Ishikawa (cell line): ENCODE data around the gene ADAMTS7.

ENCODE experiments used
- CEBPB ChIP-seq: IDR thresholded peaks from 2 replicates; pipeline ENCODE4 v1.6.1; 2012
- CREB1 ChIP-seq: IDR thresholded peaks from 2 replicates; pipeline ENCODE4 v1.6.1; 2012; ENCODE audit warnings: low read depth
- EGR1 ChIP-seq: IDR thresholded peaks from 2 replicates; pipeline ENCODE4 v1.6.1; 2012
- EP300 ChIP-seq: IDR thresholded peaks from 2 replicates; pipeline ENCODE4 v1.6.1; 2012; ENCODE audit warnings: borderline replicate concordance
- FOXM1 ChIP-seq: IDR thresholded peaks from 2 replicates; pipeline ENCODE4 v1.6.1; 2012; ENCODE audit warnings: low read depth, borderline replicate concordance
- NFIC ChIP-seq: IDR thresholded peaks from 2 replicates; pipeline ENCODE4 v1.6.1; 2012
- RAD21 ChIP-seq: IDR thresholded peaks from 2 replicates; pipeline ENCODE4 v1.6.1; 2012; ENCODE audit warnings: low read depth
- TAF1 ChIP-seq: IDR thresholded peaks from 2 replicates; pipeline ENCODE4 v1.6.1; 2012; ENCODE audit warnings: low read depth, mild to moderate bottlenecking
- TCF12 ChIP-seq: IDR thresholded peaks from 2 replicates; pipeline ENCODE4 v1.6.1; 2012; ENCODE audit warnings: low read depth
- TEAD4 ChIP-seq: IDR thresholded peaks from 2 replicates; pipeline ENCODE4 v1.6.1; 2012
- YY1 ChIP-seq: IDR thresholded peaks from 2 replicates; pipeline ENCODE4 v1.6.1; 2012; ENCODE audit warnings: low read depth
- ZBTB7A ChIP-seq: IDR thresholded peaks from 2 replicates; pipeline ENCODE4 v1.6.1; 2012; ENCODE audit warnings: low read depth
- TF ChIP-seq, protein P1 (sequence below): IDR thresholded peaks from 2 replicates; pipeline ENCODE4 v1.6.1; 2012; ENCODE audit warnings: low read depth, mild to moderate bottlenecking
- TF ChIP-seq, protein P2 (sequence below): IDR thresholded peaks from 2 replicates; pipeline ENCODE4 v1.6.1; 2012
- TF ChIP-seq, protein P3 (sequence below): IDR thresholded peaks from 2 replicates; pipeline ENCODE4 v1.6.1; 2012

ADAMTS7 gene

DNA sequence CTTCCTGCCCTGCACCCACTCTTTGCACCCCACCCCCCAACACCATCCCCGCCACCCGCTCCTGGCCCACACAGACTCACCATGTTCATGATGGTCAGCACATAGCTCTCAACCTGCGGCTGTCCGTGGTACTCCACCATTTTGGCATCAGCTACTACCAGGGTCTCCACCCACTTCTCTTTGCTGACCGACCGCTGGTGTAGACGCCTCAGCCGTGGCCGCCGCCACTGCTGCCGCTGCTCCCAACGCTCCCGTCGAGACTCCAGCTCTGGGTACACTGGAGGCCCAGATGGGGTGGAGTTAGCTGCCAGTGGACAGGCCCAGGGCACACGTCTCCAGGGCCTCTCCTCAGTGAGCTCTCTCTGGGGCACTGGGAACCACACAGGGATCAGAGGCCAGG lies 14.8 kb downstream of the ADAMTS7 start:
- no peak for TF ChIP-seq TEAD4
- no peak for TF ChIP-seq TAF1
- TF ChIP-seq YY1 = no peak
- no peak for TF ChIP-seq EP300
- TF ChIP-seq CREB1 = no peak
- TF ChIP-seq, protein P1, sequence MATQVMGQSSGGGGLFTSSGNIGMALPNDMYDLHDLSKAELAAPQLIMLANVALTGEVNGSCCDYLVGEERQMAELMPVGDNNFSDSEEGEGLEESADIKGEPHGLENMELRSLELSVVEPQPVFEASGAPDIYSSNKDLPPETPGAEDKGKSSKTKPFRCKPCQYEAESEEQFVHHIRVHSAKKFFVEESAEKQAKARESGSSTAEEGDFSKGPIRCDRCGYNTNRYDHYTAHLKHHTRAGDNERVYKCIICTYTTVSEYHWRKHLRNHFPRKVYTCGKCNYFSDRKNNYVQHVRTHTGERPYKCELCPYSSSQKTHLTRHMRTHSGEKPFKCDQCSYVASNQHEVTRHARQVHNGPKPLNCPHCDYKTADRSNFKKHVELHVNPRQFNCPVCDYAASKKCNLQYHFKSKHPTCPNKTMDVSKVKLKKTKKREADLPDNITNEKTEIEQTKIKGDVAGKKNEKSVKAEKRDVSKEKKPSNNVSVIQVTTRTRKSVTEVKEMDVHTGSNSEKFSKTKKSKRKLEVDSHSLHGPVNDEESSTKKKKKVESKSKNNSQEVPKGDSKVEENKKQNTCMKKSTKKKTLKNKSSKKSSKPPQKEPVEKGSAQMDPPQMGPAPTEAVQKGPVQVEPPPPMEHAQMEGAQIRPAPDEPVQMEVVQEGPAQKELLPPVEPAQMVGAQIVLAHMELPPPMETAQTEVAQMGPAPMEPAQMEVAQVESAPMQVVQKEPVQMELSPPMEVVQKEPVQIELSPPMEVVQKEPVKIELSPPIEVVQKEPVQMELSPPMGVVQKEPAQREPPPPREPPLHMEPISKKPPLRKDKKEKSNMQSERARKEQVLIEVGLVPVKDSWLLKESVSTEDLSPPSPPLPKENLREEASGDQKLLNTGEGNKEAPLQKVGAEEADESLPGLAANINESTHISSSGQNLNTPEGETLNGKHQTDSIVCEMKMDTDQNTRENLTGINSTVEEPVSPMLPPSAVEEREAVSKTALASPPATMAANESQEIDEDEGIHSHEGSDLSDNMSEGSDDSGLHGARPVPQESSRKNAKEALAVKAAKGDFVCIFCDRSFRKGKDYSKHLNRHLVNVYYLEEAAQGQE = peak; percentile 62

DNA sequence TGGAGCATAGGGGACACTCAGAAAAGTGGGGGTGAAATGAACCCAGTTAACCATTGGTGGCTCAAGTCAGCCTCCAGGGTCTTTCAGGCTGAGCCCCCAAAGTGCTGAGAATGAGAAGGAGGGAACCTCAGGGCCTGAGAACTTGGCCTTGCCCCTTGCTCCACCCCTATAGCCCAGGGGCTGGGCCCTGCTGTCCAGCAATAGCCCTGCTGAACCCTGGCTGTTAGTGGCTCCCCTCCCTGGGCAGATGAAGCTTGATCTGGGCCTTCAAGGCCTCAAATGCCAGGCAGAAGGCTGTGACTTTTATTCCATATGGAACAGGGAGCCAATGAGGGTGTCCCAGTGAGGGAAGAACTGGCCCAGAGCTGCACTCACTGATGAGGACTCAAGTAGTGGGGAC lies 16.2 kb downstream of the ADAMTS7 start:
- no peak for TF ChIP-seq CREB1
- TF ChIP-seq, protein P1 = peak; percentile 84

DNA sequence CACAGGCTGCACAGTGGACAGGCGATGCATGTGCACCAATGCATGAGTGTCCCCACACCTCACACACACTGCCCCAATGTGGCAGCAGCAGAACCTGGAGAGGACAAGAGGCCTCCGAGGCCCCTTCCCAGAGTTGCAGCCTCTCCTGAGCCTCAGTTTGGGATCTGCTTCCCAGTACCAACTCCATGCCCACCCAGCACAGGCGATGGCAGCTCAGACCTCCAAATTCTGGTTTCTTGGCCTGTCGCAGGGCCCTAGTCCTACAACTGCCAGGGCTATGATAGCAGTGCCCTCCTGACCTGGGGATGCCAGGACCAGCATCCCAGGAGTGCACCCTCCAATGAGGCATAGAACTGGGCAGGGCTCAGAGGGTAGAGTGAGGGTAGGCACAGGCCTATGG lies 19.9 kb downstream of the ADAMTS7 start:
- TF ChIP-seq, protein P2, sequence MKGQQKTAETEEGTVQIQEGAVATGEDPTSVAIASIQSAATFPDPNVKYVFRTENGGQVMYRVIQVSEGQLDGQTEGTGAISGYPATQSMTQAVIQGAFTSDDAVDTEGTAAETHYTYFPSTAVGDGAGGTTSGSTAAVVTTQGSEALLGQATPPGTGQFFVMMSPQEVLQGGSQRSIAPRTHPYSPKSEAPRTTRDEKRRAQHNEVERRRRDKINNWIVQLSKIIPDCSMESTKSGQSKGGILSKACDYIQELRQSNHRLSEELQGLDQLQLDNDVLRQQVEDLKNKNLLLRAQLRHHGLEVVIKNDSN = no peak
- no peak for TF ChIP-seq CREB1
- TF ChIP-seq FOXM1 = no peak

DNA sequence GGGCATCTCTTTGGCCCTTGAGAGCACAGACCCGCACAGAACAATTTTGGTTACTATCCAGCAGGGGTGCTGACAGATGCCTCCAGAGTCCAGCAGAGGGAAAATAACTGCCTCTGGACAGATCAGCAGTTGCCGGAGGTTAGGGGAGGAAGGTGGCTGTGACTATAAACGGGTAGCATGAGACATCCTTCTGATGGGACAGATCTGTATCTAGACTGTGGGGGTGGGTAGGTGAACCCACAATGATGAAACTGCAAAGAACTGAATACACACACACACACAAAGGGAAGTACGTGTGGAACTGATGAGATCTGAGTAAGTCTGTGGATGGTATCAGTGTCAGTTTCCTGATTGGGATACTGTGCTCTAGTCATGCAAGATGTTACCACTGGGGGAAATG lies 21.2 kb downstream of the ADAMTS7 start:
- TF ChIP-seq TAF1 (no peak), RAD21 (no peak), NFIC (no peak), CREB1 (no peak), TCF12 (no peak), ZBTB7A (no peak), CEBPB (no peak)
- TF ChIP-seq, protein P3, sequence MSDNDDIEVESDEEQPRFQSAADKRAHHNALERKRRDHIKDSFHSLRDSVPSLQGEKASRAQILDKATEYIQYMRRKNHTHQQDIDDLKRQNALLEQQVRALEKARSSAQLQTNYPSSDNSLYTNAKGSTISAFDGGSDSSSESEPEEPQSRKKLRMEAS = no peak

DNA sequence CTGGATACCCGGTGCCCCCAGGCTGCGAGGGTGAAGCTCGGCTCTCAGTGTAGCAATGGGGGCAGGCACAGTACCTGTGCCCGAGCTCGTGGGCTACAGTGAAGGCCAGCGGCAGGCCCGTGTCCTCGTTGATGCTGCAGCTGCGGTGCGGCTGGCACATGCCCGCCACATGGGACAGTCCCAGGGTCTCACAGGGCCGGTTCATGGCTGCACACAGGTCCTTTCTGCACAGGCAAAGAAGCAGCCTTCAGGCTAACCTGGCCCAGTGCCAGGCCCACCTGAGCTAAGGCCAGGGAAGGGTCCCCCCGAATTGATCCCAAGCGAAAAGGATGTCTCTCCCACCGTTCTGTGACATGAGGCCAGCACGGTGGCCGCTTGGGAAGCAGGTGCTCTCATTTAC lies 21.6 kb downstream of the ADAMTS7 start:
- TF ChIP-seq TAF1 (no peak), TEAD4 (no peak)
- TF ChIP-seq, protein P2 = no peak
- TF ChIP-seq, protein P3 = no peak

DNA sequence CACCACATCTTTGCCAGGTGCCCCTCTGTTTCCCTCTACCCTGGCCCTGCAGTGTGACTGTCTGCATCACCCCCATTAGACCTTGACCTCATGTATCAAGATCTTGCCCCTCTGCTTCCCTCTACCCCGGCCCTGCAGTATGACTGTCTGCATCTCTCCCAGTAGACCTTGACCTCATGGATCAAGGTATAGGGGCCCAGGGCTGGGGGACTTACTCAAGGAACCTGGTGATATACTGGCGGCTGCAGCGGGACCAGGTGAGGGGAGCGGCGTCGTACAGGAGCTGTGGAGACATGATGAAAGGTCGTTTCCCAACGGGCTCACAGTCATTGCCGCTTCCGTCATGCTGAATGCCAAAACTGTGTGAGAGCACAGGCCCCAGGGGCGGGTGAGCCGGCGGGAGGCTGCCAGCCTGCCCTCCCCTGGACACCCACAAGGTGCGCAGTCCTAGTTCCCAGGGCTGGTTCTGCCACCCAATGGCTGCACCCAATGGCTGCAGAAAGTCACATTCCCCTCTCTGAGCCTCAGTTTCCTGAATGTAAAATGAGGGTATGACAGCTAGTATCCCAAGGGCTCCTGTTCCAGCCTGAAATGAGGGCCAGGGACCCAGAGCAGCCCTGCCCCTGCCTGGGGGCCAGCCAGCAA lies 23.1 kb downstream of the ADAMTS7 start:
- TF ChIP-seq TAF1 (no peak), YY1 (no peak), RAD21 (no peak), NFIC (no peak), CEBPB (no peak), CREB1 (no peak), TCF12 (no peak)
- TF ChIP-seq, protein P3 = no peak
- TF ChIP-seq, protein P2 = no peak

DNA sequence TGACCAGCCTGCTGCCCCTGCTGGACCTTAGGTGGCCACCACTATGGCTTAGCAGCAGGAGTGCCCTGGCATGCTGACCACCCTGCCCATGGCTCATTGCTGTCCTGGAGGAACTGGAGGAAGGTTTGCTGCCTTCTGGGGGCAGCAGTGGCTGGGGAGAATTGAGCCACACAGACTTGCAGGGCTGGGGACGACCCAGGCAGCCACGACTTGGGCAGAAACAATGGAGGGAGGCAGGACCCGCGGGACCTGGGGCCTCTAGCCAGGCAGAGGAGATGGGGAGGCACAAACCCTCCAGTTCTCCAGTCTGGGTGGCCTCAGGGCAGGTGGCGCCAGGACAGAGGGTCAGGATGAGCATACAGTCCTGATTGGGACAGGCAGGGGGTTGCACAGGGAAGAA lies 32.8 kb downstream of the ADAMTS7 start:
- TF ChIP-seq, protein P1 = no peak
- TF ChIP-seq FOXM1 = no peak
- TF ChIP-seq EP300 = no peak
- TF ChIP-seq RAD21 = no peak
- no peak for TF ChIP-seq TAF1
- TF ChIP-seq NFIC = no peak
- TF ChIP-seq, protein P3 = no peak
- no peak for TF ChIP-seq CREB1
- TF ChIP-seq ZBTB7A = no peak
- TF ChIP-seq, protein P2 = no peak
- no peak for TF ChIP-seq YY1
- TF ChIP-seq EGR1 = no peak
- no peak for TF ChIP-seq TEAD4
- TF ChIP-seq TCF12 = no peak
- no peak for TF ChIP-seq CEBPB
